C4-2B (cell line): ENCODE data around the gene CX3CL1.

Source experiments
- ZFX ChIP-seq: fragments of 450-650 bp; IDR thresholded peaks from 2 replicates; pipeline ENCODE4 v1.6.1; 2017
- TF ChIP-seq, protein P1 (sequence below): fragments of 450-650 bp; conservative IDR thresholded peaks from 2 replicates; pipeline ENCODE4 v1.5.1; 2017; ENCODE audit warnings: mild to moderate bottlenecking

DNA sequence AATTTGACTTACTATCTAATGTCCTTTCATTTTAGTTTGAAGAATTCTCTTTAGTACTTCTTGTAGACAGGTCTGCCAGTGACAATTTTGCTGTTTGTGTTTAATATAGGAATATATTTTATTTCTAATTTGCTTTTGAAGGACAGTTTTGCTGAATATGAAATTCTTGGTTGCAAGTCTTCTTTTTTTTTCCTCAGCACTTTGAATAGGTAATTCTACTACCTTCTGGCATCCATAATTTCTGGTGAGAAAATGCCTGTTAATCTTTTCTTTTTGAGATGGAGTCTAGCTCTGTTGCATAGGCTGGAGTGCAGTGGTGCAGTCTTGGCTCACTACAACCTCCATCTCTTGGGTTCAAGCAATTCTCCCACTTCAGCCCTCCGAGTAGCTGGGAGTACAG is 38.9 kb upstream of the CX3CL1 start:
- TF ChIP-seq, protein P1, sequence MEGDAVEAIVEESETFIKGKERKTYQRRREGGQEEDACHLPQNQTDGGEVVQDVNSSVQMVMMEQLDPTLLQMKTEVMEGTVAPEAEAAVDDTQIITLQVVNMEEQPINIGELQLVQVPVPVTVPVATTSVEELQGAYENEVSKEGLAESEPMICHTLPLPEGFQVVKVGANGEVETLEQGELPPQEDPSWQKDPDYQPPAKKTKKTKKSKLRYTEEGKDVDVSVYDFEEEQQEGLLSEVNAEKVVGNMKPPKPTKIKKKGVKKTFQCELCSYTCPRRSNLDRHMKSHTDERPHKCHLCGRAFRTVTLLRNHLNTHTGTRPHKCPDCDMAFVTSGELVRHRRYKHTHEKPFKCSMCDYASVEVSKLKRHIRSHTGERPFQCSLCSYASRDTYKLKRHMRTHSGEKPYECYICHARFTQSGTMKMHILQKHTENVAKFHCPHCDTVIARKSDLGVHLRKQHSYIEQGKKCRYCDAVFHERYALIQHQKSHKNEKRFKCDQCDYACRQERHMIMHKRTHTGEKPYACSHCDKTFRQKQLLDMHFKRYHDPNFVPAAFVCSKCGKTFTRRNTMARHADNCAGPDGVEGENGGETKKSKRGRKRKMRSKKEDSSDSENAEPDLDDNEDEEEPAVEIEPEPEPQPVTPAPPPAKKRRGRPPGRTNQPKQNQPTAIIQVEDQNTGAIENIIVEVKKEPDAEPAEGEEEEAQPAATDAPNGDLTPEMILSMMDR, result no peak
- TF ChIP-seq ZFX, result no peak
